GM12878 (cell line): ENCODE results near the gene TRERF1. TPM values are rescaled to one million over a fixed set of nuclear protein-coding genes. Genes with fewer than 3 reads are reported as not detected.

Experiments used
- ATAC-seq: fragments of 200-7000 bp; cut with Tn5 transposase; 3 replicates; pipeline ENCODE4 v1.9.1; 2020; ENCODE audit warnings: mild to moderate bottlenecking, moderate library complexity
- BruUV-seq: library from RNA; stranded (reverse); fragments of 400-500 nt; replicated peaks from 2 replicates; lab custom pipeline; 2021; lab: Mats Ljungman, UMichigan
- CTCF ChIA-PET: fragments of 300-600 bp; sonication (Branson Sonifier 250); formaldehyde crosslinking; extraction: SDS; loops from one replicate; lab custom pipeline; 2021; ENCODE audit warnings: inconsistent platforms; lab: Yijun Ruan, JAX
- POLR2A ChIA-PET: fragments of 350-600 bp; formaldehyde crosslinking; extraction: SDS; loops from one replicate; lab custom pipeline; 2021; ENCODE audit warnings: inconsistent platforms; lab: Charles Lee
- RAD21 ChIA-PET: fragments of 300-600 bp; sonication (Branson Sonifier 250); formaldehyde crosslinking; loops from one replicate; lab custom pipeline; 2023; ENCODE audit warnings: antibody characterized with exemption; ENCODE audit not compliant: unreplicated experiment; lab: Charles Lee
- SMC1A ChIA-PET: fragments of 300-600 bp; sonication (Branson Sonifier 250); formaldehyde crosslinking; loops from one replicate; lab custom pipeline; 2023; ENCODE audit not compliant: unreplicated experiment, uncharacterized antibody; lab: Charles Lee
- DNase-seq: peaks from one replicate; pipeline ENCODE4 v3.0.0-alpha.2; 2011; ENCODE audit warnings: low read depth, low spot score
- FAIRE-seq: peaks from 3 replicates; lab custom pipeline; 2011; peaks lifted over from hg19 to GRCh38; lab: Jason Lieb, UNC
- H2AFZ ChIP-seq: 2 replicates; pipeline ENCODE4 v1.6.0; 2011; ENCODE audit warnings: low read depth, low read length, control low read depth; ENCODE audit not compliant: control insufficient read depth
- H3K27ac ChIP-seq: 2 replicates; pipeline ENCODE4 v1.5.1; 2011; ENCODE audit warnings: control low read depth; ENCODE audit not compliant: control insufficient read depth, insufficient read depth
- H3K27me3 ChIP-seq, 2 experiments: replicated peaks in 1 of 2; 2 replicates each; pipeline versions ENCODE4 v1.6.0 to v1.6.1; 2011; ENCODE audit warnings: low read length in 1 of 2; ENCODE audit not compliant: control insufficient read depth in 2 of 2, insufficient read depth in 2 of 2
- H3K36me3 ChIP-seq, 2 experiments: 2 replicates each; pipeline ENCODE4 v1.5.1; 2011; ENCODE audit warnings: low read length in 1 of 2; ENCODE audit not compliant: control insufficient read depth in 2 of 2, insufficient read depth in 2 of 2
- H3K4me1 ChIP-seq: 2 replicates; pipeline ENCODE4 v1.6.1; 2011; ENCODE audit warnings: mild to moderate bottlenecking, low read length, moderate library complexity, mixed read lengths; ENCODE audit not compliant: control insufficient read depth, insufficient read depth
- H3K4me2 ChIP-seq: 2 replicates; pipeline ENCODE4 v1.6.0; 2011; ENCODE audit warnings: control low read depth; ENCODE audit not compliant: control insufficient read depth, insufficient read depth
- H3K4me3 ChIP-seq: fragments of 200-600 bp; sonication (generic); 2 replicates; pipeline ENCODE4 v1.5.1; 2016
- H3K79me2 ChIP-seq: 2 replicates; pipeline ENCODE4 v1.6.0; 2011; ENCODE audit warnings: low read length; ENCODE audit not compliant: control insufficient read depth, insufficient read depth
- H3K9ac ChIP-seq: 2 replicates; pipeline ENCODE4 v1.8.0; 2011; ENCODE audit warnings: low read length, control low read depth, mixed read lengths; ENCODE audit not compliant: control insufficient read depth, insufficient read depth
- H3K9me3 ChIP-seq: replicated peaks from 3 replicates; pipeline ENCODE4 v1.5.1; 2011; ENCODE audit warnings: mild to moderate bottlenecking, low read length; ENCODE audit not compliant: control insufficient read depth, insufficient read depth
- H4K20me1 ChIP-seq: 2 replicates; pipeline ENCODE4 v1.6.0; 2011; ENCODE audit not compliant: control insufficient read depth, insufficient read depth
- ATF2 ChIP-seq: IDR thresholded peaks from 2 replicates; pipeline ENCODE4 v1.6.1; 2012; ENCODE audit warnings: low read length, inconsistent platforms
- BCLAF1 ChIP-seq: fragments of 450-650 bp; IDR thresholded peaks from 2 replicates; pipeline ENCODE4 v1.6.1; 2017; ENCODE audit warnings: antibody characterized with exemption, mild to moderate bottlenecking, moderate library complexity
- CHD2 ChIP-seq: IDR thresholded peaks from 2 replicates; pipeline ENCODE4 v1.6.1; 2011; ENCODE audit warnings: low read depth, low read length, improper control_type of control experiment, borderline replicate concordance
- CREM ChIP-seq: IDR thresholded peaks from 2 replicates; pipeline ENCODE4 v1.6.1; 2014; ENCODE audit warnings: antibody characterized with exemption, low read depth
- FOXM1 ChIP-seq: IDR thresholded peaks from 2 replicates; pipeline ENCODE4 v1.6.1; 2012; ENCODE audit warnings: low read depth, mild to moderate bottlenecking, inconsistent platforms, low read length, moderate library complexity
- GATAD2B ChIP-seq: fragments of 450-650 bp; conservative IDR thresholded peaks from 2 replicates; pipeline ENCODE4 v1.6.1; 2017; ENCODE audit warnings: low read depth, mild to moderate bottlenecking, moderate library complexity
- NFYB ChIP-seq: IDR thresholded peaks from 2 replicates; pipeline ENCODE4 v1.6.1; 2011; ENCODE audit warnings: low read depth, mild to moderate bottlenecking, low read length, improper control_type of control experiment, moderate library complexity; ENCODE audit not compliant: insufficient read depth
- RELA ChIP-seq: fragments of 450-650 bp; IDR thresholded peaks from 2 replicates; pipeline ENCODE4 v1.8.0; 2014; ENCODE audit warnings: borderline replicate concordance; ENCODE audit not compliant: partially characterized antibody
- ZBTB33 ChIP-seq: fragments of 450-650 bp; IDR thresholded peaks from 2 replicates; pipeline ENCODE4 v1.6.1; 2017; ENCODE audit warnings: mild to moderate bottlenecking
- ZNF217 ChIP-seq: fragments of 450-650 bp; IDR thresholded peaks from 2 replicates; pipeline ENCODE4 v1.6.1; 2017; ENCODE audit warnings: antibody characterized with exemption, mild to moderate bottlenecking
- ZZZ3 ChIP-seq: IDR thresholded peaks from 2 replicates; pipeline ENCODE4 v1.6.1; 2011; ENCODE audit warnings: low read depth; ENCODE audit not compliant: control insufficient read depth, insufficient read length
- WGBS: methylation state at CpG from one replicate; pipeline ENCODE4 v1.1.6; 2016; ENCODE audit warnings: low lambda C conversion rate; ENCODE audit not compliant: insufficient replicate concordance, insufficient coverage; ENCODE audit errors: missing lambda C conversion rate; 5-methylcytosine and 5-hydroxymethylcytosine counted together
- in situ Hi-C: fragments of 300-500 bp; cut with MboI; formaldehyde crosslinking; loops from 9 replicates; pipeline ENCODE4 v1.14.3; 2018; ENCODE audit warnings: mixed read lengths
- intact Hi-C: fragments of 100-400 bp; cut with micrococcal nuclease; formaldehyde crosslinking; loops from one replicate; pipeline ENCODE4 v1.14.2; 2022; ENCODE audit not compliant: unreplicated experiment
- polyA plus RNA-seq, 11 experiments: library from polyadenylated mRNA; depleted of rRNA in 4 of 11; unstranded in 6 of 11; stranded (reverse) in 5 of 11; fragments of >200 nt; fragmentation: Nextera tagmentation in 4 of 11; fragmentation: Illumina TruSeq in 1 of 11; extraction: Ambion mirVana in 4 of 11; extraction: Trizol in 1 of 11; gene quantifications; 1 replicate in 1 of 11; 2 replicates in 10 of 11; pipeline versions ENCODE4 v1.2.1 to v1.2.3, GENCODE V29; 2011 to 2016; ENCODE audit warnings: inconsistent platforms in 2 of 11, missing spikeins in 2 of 11, low read depth in 1 of 11
- total RNA-seq, 4 experiments: library from RNA; depleted of rRNA in 3 of 4; stranded (reverse); fragments of >200 nt in 3 of 4; fragmentation: Illumina TruSeq in 1 of 4; extraction: Trizol in 1 of 4; gene quantifications; 2 replicates each; pipeline versions ENCODE4 v1.2.1 to v1.2.3, GENCODE V29; 2013 to 2021
- TF ChIP-seq, protein P1 (sequence below): fragments of 450-650 bp; conservative IDR thresholded peaks from 2 replicates; pipeline ENCODE4 v1.6.1; 2017; ENCODE audit warnings: mild to moderate bottlenecking, moderate library complexity

TRERF1 gene
- total and polyA plus RNA-seq, 10 of the 15 experiments (the other 5 are each of a cell fraction or from before 2014, with no cell fraction given) = 2.2 to 19.4 (median 7.2) TPM

GRCh38 chr6:42226645-42227143 lies 225.0 kb downstream of the TRERF1 start (continued):
- no peak for TF ChIP-seq BCLAF1
- TF ChIP-seq FOXM1 = no peak
- no peak for TF ChIP-seq NFYB

DNA sequence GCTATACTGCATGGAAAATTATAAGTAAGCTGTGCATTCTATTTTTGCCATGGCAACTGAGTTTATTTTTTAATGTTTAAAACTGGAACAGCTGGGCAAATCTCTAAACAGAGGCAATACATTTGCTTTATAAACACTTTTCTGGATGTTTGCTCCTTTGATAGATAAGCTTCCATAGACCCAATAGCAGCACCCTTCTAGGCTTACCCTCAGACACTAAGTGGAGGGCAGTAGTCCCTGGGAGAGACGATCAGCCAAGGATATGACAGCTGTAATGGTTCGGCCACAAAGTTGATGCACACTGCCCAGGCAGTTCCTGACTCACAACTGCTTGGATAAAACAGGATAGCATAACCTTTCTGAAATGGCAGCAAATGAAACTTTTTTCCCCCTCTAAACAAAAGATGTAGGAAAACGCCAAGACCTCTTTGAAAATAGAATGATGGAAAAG lies 225.5 kb downstream of the TRERF1 start:
- Histone ChIP-seq H3K4me1 (no peaks in the 10 kb centered on the region; the same call in 1 of the 2 replicates), H3K36me3 (no peaks in the 10 kb centered on the region), H3K4me3 (no peak overlapping the region), H2AFZ (no peak overlapping the region), H3K4me2 (no peak overlapping the region), H3K79me2 (no peaks in the 10 kb centered on the region), H3K9ac (no peak overlapping the region), H3K9me3 (no peaks in the 10 kb centered on the region), H3K27ac (no peak overlapping the region), H4K20me1 (no peaks in the 10 kb centered on the region), H3K27me3 (no peaks in the 10 kb centered on the region)
- RAD21 ChIA-PET = interaction anchor here (1.1 to 2.8 kb wide), 4 partner anchors 10 to 283 kb away, joined by 3 to 11 read pairs (median 4); no protein-coding TSS in a partner anchor
- DNase-seq (no peak), FAIRE-seq (no peak), ATAC-seq (no peak)
- WGBS = 71% methylated on average over 3 of the region's 3 CpGs
- in situ Hi-C loops = no loop called here
- BruUV-seq = no TSS peak
- CTCF ChIA-PET = interaction anchor here (0.9 to 5.9 kb wide), 6 partner anchors 11 to 334 kb away, joined by 3 to 57 read pairs (median 4); no protein-coding TSS in a partner anchor
- POLR2A ChIA-PET = interaction anchor here (0.9 to 3.0 kb wide), 4 partner anchors 10 to 284 kb away, joined by 3 to 14 read pairs (median 3); no protein-coding TSS in a partner anchor
- SMC1A ChIA-PET = interaction anchor here (4.5 to 6.1 kb wide), 2 partner anchors 10 to 13 kb away, joined by 31 to 49 read pairs; no protein-coding TSS in a partner anchor
- intact Hi-C loops = no loop called here
- TF ChIP-seq CHD2 (no peak), ZNF217 (no peak), CREM (no peak), ATF2 (no peak), GATAD2B (no peak), ZZZ3 (no peak), RELA (no peak), ZBTB33 (no peak)
- TF ChIP-seq, protein P1, sequence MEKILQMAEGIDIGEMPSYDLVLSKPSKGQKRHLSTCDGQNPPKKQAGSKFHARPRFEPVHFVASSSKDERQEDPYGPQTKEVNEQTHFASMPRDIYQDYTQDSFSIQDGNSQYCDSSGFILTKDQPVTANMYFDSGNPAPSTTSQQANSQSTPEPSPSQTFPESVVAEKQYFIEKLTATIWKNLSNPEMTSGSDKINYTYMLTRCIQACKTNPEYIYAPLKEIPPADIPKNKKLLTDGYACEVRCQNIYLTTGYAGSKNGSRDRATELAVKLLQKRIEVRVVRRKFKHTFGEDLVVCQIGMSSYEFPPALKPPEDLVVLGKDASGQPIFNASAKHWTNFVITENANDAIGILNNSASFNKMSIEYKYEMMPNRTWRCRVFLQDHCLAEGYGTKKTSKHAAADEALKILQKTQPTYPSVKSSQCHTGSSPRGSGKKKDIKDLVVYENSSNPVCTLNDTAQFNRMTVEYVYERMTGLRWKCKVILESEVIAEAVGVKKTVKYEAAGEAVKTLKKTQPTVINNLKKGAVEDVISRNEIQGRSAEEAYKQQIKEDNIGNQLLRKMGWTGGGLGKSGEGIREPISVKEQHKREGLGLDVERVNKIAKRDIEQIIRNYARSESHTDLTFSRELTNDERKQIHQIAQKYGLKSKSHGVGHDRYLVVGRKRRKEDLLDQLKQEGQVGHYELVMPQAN = no peak
